H9 (cell line): ENCODE data around the gene GFPT2. TPM values are rescaled to one million over a fixed set of nuclear protein-coding genes. Genes with fewer than 3 reads are reported as not detected.

Experiments used
- DNase-seq: peaks from one replicate; pipeline ENCODE4 v3.0.0-alpha.2; 2017
- H2AFZ ChIP-seq: one replicate; pipeline ENCODE4 v1.6.1; 2013; ENCODE audit warnings: mild to moderate bottlenecking, low read length, control low read depth, moderate library complexity
- H2AK5ac ChIP-seq: 2 replicates; pipeline ENCODE4 v1.6.1; 2013; ENCODE audit warnings: low read length, control low read depth, mixed read lengths; ENCODE audit not compliant: insufficient read length
- H2BK120ac ChIP-seq: one replicate; pipeline ENCODE4 v1.6.1; 2013; ENCODE audit warnings: low read depth, mild to moderate bottlenecking, low read length, control low read depth, inconsistent platforms; ENCODE audit not compliant: poor library complexity, severe bottlenecking
- H2BK12ac ChIP-seq: 2 replicates; pipeline ENCODE4 v1.6.1; 2013; ENCODE audit warnings: low read length, control low read depth, mixed read lengths, low read depth; ENCODE audit not compliant: insufficient read length
- H2BK15ac ChIP-seq: 2 replicates; pipeline ENCODE4 v1.6.1; 2013; ENCODE audit warnings: low read depth, low read length, control low read depth
- H2BK20ac ChIP-seq: one replicate; pipeline ENCODE4 v1.6.1; 2013; ENCODE audit warnings: low read depth, mild to moderate bottlenecking, low read length, control low read depth, inconsistent platforms; ENCODE audit not compliant: poor library complexity, severe bottlenecking
- H2BK5ac ChIP-seq: 2 replicates; pipeline ENCODE4 v1.6.1; 2013; ENCODE audit warnings: low read length, control low read depth, mixed read lengths; ENCODE audit not compliant: insufficient read length
- H3K14ac ChIP-seq: 2 replicates; pipeline ENCODE4 v1.6.1; 2013; ENCODE audit warnings: low read length, control low read depth; ENCODE audit not compliant: insufficient read depth
- H3K18ac ChIP-seq: 2 replicates; pipeline ENCODE4 v1.6.1; 2013; ENCODE audit warnings: low read depth, mild to moderate bottlenecking, mixed read lengths, low read length, control low read depth; ENCODE audit not compliant: insufficient read length
- H3K23ac ChIP-seq: 2 replicates; pipeline ENCODE4 v1.6.1; 2013; ENCODE audit warnings: low read length, control low read depth, mixed read lengths, low read depth; ENCODE audit not compliant: insufficient read length
- H3K23me2 ChIP-seq: 2 replicates; pipeline ENCODE4 v1.6.1; 2013; ENCODE audit warnings: low read depth, mild to moderate bottlenecking, mixed read lengths, low read length, control low read depth; ENCODE audit not compliant: insufficient read length, poor library complexity, severe bottlenecking
- H3K27ac ChIP-seq: 2 replicates; pipeline ENCODE4 v1.5.1; 2013; ENCODE audit warnings: low read length, control low read depth, mixed read lengths, low read depth; ENCODE audit not compliant: insufficient read length
- H3K27me3 ChIP-seq: 2 replicates; pipeline ENCODE4 v1.6.1; 2013; ENCODE audit warnings: low read length, control low read depth, inconsistent platforms; ENCODE audit not compliant: insufficient read depth
- H3K4ac ChIP-seq: 2 replicates; pipeline ENCODE4 v1.6.1; 2013; ENCODE audit warnings: low read depth, mild to moderate bottlenecking, control low read depth, inconsistent platforms, low read length, moderate library complexity
- H3K4me1 ChIP-seq: 2 replicates; pipeline ENCODE4 v1.6.1; 2013; ENCODE audit warnings: low read length, control low read depth, inconsistent platforms; ENCODE audit not compliant: insufficient read depth
- H3K4me2 ChIP-seq: 2 replicates; pipeline ENCODE4 v1.6.1; 2013; ENCODE audit warnings: low read length, control low read depth, mixed read lengths; ENCODE audit not compliant: insufficient read length, insufficient read depth
- H3K56ac ChIP-seq: 2 replicates; pipeline ENCODE4 v1.6.1; 2013; ENCODE audit warnings: low read depth, mild to moderate bottlenecking, mixed read lengths, low read length, control low read depth; ENCODE audit not compliant: insufficient read length
- H3K79me1 ChIP-seq: 2 replicates; pipeline ENCODE4 v1.6.1; 2013; ENCODE audit warnings: low read depth, mild to moderate bottlenecking, moderate library complexity, low read length, control low read depth, inconsistent platforms; ENCODE audit not compliant: insufficient read depth, poor library complexity, severe bottlenecking
- H3K79me2 ChIP-seq: 2 replicates; pipeline ENCODE4 v1.6.1; 2013; ENCODE audit warnings: low read length, control low read depth, inconsistent platforms; ENCODE audit not compliant: insufficient read depth
- H3K9ac ChIP-seq: 2 replicates; pipeline ENCODE4 v1.6.1; 2013; ENCODE audit warnings: low read length, control low read depth, mixed read lengths; ENCODE audit not compliant: insufficient read length; ENCODE audit errors: extremely low read depth
- H3K9me3 ChIP-seq: one replicate; pipeline ENCODE4 v1.6.1; 2013; ENCODE audit warnings: low read depth, low read length, inconsistent platforms; ENCODE audit not compliant: control insufficient read depth
- H3T11ph ChIP-seq: one replicate; pipeline ENCODE4 v1.6.1; 2013; ENCODE audit warnings: mild to moderate bottlenecking, low read length, control low read depth, inconsistent platforms
- H4K20me1 ChIP-seq: one replicate; pipeline ENCODE4 v1.6.1; 2013; ENCODE audit not compliant: control insufficient read depth, insufficient read length, insufficient read depth
- H4K5ac ChIP-seq: 2 replicates; pipeline ENCODE4 v1.6.1; 2013; ENCODE audit warnings: low read depth, mild to moderate bottlenecking, mixed read lengths, low read length, control low read depth; ENCODE audit not compliant: insufficient read length
- H4K8ac ChIP-seq: replicated peaks from 2 replicates; pipeline ENCODE4 v1.6.1; 2013; ENCODE audit warnings: low read length, control low read depth, mixed read lengths, low read depth; ENCODE audit not compliant: insufficient read length
- H4K91ac ChIP-seq: 2 replicates; pipeline ENCODE4 v1.6.1; 2013; ENCODE audit warnings: low read depth, mild to moderate bottlenecking, moderate library complexity, mixed read lengths, low read length, control low read depth; ENCODE audit not compliant: insufficient read length
- H3K27ac Mint-ChIP-seq, 3 experiments: 2 replicates in 2 of 3; 3 replicates in 1 of 3; pipeline ENCODE4 v1.8.0; 2020 to 2021; ENCODE audit warnings: mixed read lengths in 3 of 3, mild to moderate bottlenecking in 1 of 3, moderate library complexity in 1 of 3
- H3K27me3 Mint-ChIP-seq: 2 replicates; pipeline ENCODE4 v1.8.0; 2021; ENCODE audit warnings: low read depth, mild to moderate bottlenecking, moderate library complexity, mixed read lengths
- H3K36me3 Mint-ChIP-seq, 3 experiments: 2 replicates in 2 of 3; 3 replicates in 1 of 3; pipeline ENCODE4 v1.8.0; 2020 to 2021; ENCODE audit warnings: low read depth in 3 of 3, mixed read lengths in 3 of 3; ENCODE audit not compliant: insufficient read depth in 1 of 3
- H3K4me1 Mint-ChIP-seq, 2 experiments: 2 replicates each; pipeline ENCODE4 v1.8.0; 2020; ENCODE audit warnings: mixed read lengths in 2 of 2
- H3K4me3 Mint-ChIP-seq, 2 experiments: 2 replicates in 1 of 2; 3 replicates in 1 of 2; pipeline ENCODE4 v1.8.0; 2020 to 2021; ENCODE audit warnings: mild to moderate bottlenecking in 2 of 2, mixed read lengths in 2 of 2, moderate library complexity in 1 of 2
- H3K9me3 Mint-ChIP-seq, 2 experiments: 2 replicates in 1 of 2; 3 replicates in 1 of 2; pipeline ENCODE4 v1.8.0; 2020; ENCODE audit warnings: mild to moderate bottlenecking in 2 of 2, mixed read lengths in 2 of 2, moderate library complexity in 1 of 2
- WGBS: extraction: QIAGEN DNeasy Blood & Tissue Kit; methylation state at CpG from one replicate; pipeline ENCODE4 v1.1.7; 2013; ENCODE audit warnings: missing lambda C conversion rate, low lambda C conversion rate, mixed read lengths; ENCODE audit not compliant: insufficient read length; ENCODE audit errors: extremely low coverage; 5-methylcytosine and 5-hydroxymethylcytosine counted together
- total RNA-seq: library from RNA; stranded (reverse); gene quantifications from 2 replicates; pipeline ENCODE4 v1.2.1, GENCODE V29; 2021
- TF ChIP-seq, protein P1 (sequence below): fragments of 200-600 bp; sonication (generic); conservative IDR thresholded peaks from 3 replicates; pipeline ENCODE4 v1.8.0; 2021; ENCODE audit warnings: antibody characterized with exemption, mild to moderate bottlenecking

GFPT2 gene
- total RNA-seq, 1 experiment from 2014 or later = 89.8 TPM

DNA sequence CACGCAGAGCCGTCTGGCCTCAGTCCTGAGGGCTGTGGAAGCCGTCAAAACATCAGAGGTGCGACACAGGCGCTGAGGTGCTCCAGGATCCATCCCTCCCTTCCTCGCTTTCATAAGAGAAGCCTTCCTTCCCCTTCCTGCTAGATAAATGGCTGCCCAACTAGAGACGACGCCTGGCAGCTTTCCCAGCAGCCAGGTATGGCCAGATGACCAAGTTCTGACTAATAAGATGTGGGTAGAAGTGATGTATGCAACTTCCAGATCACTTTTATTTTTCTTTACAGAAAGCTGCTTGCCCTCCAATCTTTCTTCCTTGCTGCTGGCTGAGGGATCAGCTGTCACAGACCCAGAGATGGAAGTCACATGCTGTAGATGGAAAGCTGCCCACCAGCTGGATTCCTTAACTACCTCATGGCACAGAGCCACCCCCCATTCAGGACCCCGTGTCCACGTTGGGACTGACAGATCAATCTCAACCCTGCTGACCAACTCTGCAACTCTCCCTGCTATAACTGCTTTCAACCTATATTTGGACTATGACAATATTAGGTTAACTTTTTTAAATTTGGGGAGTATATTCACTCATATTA, 70.0 kb downstream of the GFPT2 start:
- no peaks in the 10 kb centered on the region for H3K27me3 Mint-ChIP-seq
- H3K9me3 Mint-ChIP-seq = peaks cover 0 to 2% of the 10 kb centered on the region in 2 experiments; a peak in 3 of 5 replicates
- H3K4me1 Mint-ChIP-seq = peaks cover 6 to 11% of the 10 kb centered on the region in 2 experiments
- no peak overlapping the region for H3K4me3 Mint-ChIP-seq
- Histone ChIP-seq H3K14ac (no peak overlapping the region), H3K4me2 (no peak overlapping the region), H3K9me3 (no peaks in the 10 kb centered on the region), H3K9ac (no peak overlapping the region), H3T11ph (no peak overlapping the region), H4K5ac (no peak overlapping the region), H2BK20ac (no peak overlapping the region), H3K23me2 (no peaks in the 10 kb centered on the region), H3K4me1 (peaks cover 2% of the 10 kb centered on the region; the same call in 1 of the 2 replicates), H3K4ac (no peak overlapping the region), H3K27ac (no peak overlapping the region), H3K18ac (no peak overlapping the region), H2BK15ac (no peak overlapping the region), H4K8ac (no peak overlapping the region), H4K20me1 (no peaks in the 10 kb centered on the region), H3K56ac (no peak overlapping the region), H3K27me3 (no peaks in the 10 kb centered on the region), H2BK5ac (no peak overlapping the region), H3K79me1 (no peaks in the 10 kb centered on the region), H2AK5ac (no peak overlapping the region), H4K91ac (no peak overlapping the region), H2BK12ac (no peak overlapping the region), H2AFZ (no peak overlapping the region), H3K79me2 (peaks cover 2% of the 10 kb centered on the region), H2BK120ac (no peak overlapping the region), H3K23ac (no peak overlapping the region)
- H3K27ac Mint-ChIP-seq = no peak overlapping the region
- peaks cover 41 to 55% (median 49%) of the 10 kb centered on the region in 3 experiments for H3K36me3 Mint-ChIP-seq
- no CpG with 5 or more reads among the region's 10 CpGs for WGBS
- DNase-seq = no peak
- TF ChIP-seq, protein P1, sequence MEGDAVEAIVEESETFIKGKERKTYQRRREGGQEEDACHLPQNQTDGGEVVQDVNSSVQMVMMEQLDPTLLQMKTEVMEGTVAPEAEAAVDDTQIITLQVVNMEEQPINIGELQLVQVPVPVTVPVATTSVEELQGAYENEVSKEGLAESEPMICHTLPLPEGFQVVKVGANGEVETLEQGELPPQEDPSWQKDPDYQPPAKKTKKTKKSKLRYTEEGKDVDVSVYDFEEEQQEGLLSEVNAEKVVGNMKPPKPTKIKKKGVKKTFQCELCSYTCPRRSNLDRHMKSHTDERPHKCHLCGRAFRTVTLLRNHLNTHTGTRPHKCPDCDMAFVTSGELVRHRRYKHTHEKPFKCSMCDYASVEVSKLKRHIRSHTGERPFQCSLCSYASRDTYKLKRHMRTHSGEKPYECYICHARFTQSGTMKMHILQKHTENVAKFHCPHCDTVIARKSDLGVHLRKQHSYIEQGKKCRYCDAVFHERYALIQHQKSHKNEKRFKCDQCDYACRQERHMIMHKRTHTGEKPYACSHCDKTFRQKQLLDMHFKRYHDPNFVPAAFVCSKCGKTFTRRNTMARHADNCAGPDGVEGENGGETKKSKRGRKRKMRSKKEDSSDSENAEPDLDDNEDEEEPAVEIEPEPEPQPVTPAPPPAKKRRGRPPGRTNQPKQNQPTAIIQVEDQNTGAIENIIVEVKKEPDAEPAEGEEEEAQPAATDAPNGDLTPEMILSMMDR = no peak
